ENCODE measurements around the gene CDK2AP2. TPM values are rescaled to one million over a fixed set of nuclear protein-coding genes. Genes with fewer than 3 reads are reported as not detected.

Gene CDK2AP2
- total and polyA plus RNA-seq, 9 of the 15 experiments (the other 6 are each of a cell fraction or from before 2014, with no cell fraction given), result 4.4 to 47.4 (median 21.7) TPM

GRCh38 chr11:67464411-67465188, 43.4 kb downstream of the CDK2AP2 start (continued):
- no peak for TF ChIP-seq IRF9 (tag; IDR thresholded peaks at IDR 0.05)
- TF ChIP-seq ZNF717 (CRISPR knock-in tag; IDR thresholded peaks at IDR 0.05), result no peak
- no peak for TF ChIP-seq SNAPC5 (CRISPR knock-in tag; IDR thresholded peaks at IDR 0.05)
- TF ChIP-seq ZNF354B (CRISPR knock-in tag; IDR thresholded peaks at IDR 0.05), result no peak
- 0 out of 2 replicates have a peak, but pooled peaks have one; percentile 30 for TF ChIP-seq ZNF551 (CRISPR knock-in tag; IDR thresholded peaks at IDR 0.05)
- 0 out of 2 replicates have a peak, but pooled peaks have one; percentile 11 for TF ChIP-seq GTF2E2 (tag; IDR thresholded peaks at IDR 0.05)
- peak; percentile 87 for TF ChIP-seq POLR2G (IDR thresholded peaks at IDR 0.05; ENCODE audit: low read depth, low read length)
- TF ChIP-seq SMAD3 (CRISPR knock-in tag; conservative IDR thresholded peaks at IDR 0.05), result no peak
- TF ChIP-seq CREB3L1 (IDR thresholded peaks at IDR 0.05; ENCODE audit: borderline replicate concordance, low read depth), result 0 out of 2 replicates have a peak, but pooled peaks have one; percentile 32
- TF ChIP-seq PRMT5 (CRISPR knock-in tag; IDR thresholded peaks at IDR 0.05), result no peak
- no peak for TF ChIP-seq ZFPM2 (CRISPR knock-in tag; IDR thresholded peaks at IDR 0.05)
- peak; percentile 37 to 41; a peak in 2 of 4 replicates for TF ChIP-seq NRF1 (conservative IDR thresholded peaks at IDR 0.05 in 1 of 2, IDR thresholded peaks at IDR 0.05 in 1 of 2)
- TF ChIP-seq E2F8 (IDR thresholded peaks at IDR 0.05; ENCODE audit: low read depth, partially characterized antibody), result no peak
- no peak for TF ChIP-seq ADNP (tag; IDR thresholded peaks at IDR 0.05)
- no peak for TF ChIP-seq HDAC8 (tag; IDR thresholded peaks at IDR 0.05)
- TF ChIP-seq AFF4 (CRISPR knock-in tag; IDR thresholded peaks at IDR 0.05), result no peak
- TF ChIP-seq ELF2 (CRISPR knock-in tag; IDR thresholded peaks at IDR 0.05), result no peak
